NCI-H2171 (cell line): ENCODE results near the gene DDX21.
"Not testable (repeated sequence)": the region's sequence is repeated elsewhere in the genome, so short reads cannot be mapped to it uniquely, and the experiment has no call there.

ENCODE experiments used
- DNase-seq: peaks from one replicate; lab custom pipeline; 2025; lab: John Stamatoyannopoulos, UW

DDX21 gene

DNA sequence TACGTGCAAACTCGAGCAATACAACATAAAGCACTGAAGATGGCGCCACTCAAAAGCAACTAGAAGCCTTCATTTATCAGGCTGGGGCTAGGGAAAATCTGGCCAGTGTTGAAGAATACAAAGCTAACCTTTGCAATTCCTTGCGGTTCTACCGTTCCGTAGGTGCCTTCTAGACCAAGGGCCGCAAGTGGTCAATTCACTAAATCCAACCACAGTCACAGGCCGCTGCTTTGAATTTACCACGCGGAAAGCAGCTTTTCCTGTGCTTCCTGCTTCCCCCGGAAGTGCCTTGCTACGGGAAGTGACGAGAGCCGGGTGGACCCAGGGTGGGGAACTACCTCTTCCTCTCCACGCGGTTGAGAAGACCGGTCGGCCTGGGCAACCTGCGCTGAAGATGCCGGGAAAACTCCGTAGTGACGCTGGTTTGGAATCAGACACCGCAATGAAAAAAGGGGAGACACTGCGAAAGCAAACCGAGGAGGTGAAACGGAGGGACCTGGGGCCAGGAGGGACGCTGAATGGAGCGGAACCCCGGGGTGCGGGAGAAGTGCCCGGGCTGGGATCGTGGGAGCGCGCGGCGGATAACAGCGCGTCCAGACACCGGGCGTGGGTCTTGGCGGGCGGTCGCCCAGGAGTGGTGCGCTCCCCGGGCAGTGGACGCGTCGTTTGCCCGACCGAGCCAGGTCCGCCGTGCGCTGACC, at the start of gene DDX21:
Gene DDX21 (plus strand): TSS at position 339 of the 701 bp plus-strand sequence. CDS start 56 bp downstream, at position 395.
- peak; percentile 66 for DNase-seq

- no peak for DNase-seq
These were observed 31.4 kb upstream of the DDX21 start for GRCh38 chr10:68924593-68924992.

- DNase-seq = no peak
These were observed 30.5 kb upstream of the DDX21 start for GRCh38 chr10:68925489-68925888.

DNA sequence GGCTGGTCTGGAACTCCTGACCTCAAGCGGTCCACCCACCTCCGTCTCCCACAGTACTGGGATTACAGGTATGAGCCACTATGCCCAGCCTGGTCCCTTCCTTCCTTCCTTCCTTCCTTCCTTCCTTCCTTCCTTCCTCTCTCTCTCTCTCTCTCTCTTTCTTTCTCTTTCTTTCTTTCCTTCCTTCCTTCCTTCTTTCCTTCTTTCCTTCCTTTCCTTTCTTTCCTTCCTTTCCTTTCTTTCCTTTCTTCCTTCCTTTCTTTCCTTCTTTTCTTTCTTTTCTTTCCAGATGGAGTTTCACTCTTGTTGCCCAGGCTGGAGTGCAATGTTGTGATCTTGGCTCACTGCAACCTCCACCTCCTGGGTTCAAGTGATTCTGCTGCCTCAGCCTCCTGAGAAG, 26.8 kb upstream of the DDX21 start:
- DNase-seq = not testable (repeated sequence)

- DNase-seq = not testable (repeated sequence)
These were observed 26.1 kb upstream of the DDX21 start for GRCh38 chr10:68929888-68930287.

DNA sequence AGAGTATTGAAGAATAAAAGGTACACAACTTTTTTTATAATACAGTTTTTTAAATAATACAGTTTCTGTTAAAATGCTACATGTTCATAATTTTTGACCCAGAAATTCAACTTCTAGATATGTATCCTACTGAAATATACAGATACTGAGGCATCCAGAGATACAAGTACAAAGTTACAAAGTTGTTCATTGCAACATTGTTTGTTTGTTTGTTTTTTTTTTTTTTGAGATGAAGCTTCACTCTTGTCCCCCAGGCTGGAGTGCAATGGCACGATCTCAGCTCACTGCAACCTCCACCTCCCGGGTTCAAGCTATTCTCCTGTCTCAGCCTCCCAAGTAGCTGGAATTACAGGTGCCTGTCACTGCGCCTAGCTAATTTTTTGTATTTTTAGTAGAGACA, 23.1 kb upstream of the DDX21 start:
- DNase-seq = not testable (repeated sequence)

DNA sequence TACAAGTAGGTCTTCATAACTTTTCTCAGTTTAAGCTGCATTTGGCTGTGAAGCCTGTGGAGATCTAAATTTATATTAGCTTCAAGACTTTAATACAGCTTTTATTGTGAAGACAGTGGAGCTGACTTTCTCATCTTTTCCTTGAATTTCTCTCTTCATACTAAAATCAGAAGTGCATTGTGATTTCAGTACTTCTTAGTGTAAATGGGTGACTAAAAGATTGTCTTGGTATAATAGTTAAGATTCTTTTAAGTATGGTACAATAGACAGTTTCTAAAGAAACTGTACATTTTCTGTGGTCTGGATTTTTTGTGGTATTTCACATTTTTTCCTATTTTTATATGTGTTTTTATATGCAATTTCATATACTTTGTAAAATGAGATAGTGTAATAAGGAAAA, 21.0 kb upstream of the DDX21 start:
- no peak for DNase-seq

DNA sequence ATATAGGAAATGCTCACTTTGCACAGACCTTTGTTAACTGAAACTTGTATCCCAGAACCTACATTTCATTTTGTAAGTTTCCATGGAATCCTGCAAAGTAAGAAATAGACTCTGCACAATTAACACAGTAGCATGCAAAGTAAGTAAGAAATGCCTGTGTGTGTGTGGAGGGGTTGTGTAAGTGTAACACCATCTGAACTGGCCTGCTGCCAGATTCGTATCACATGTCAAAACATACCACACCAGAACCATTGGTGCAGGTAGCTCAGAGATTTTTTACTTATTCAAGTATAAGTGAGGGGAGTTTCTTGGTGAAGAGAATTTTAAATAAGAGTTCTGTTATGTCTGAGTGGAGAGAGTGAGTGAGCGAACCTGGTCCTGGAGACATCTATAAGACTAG, 17.9 kb upstream of the DDX21 start:
- DNase-seq = peak; percentile 1

DNA sequence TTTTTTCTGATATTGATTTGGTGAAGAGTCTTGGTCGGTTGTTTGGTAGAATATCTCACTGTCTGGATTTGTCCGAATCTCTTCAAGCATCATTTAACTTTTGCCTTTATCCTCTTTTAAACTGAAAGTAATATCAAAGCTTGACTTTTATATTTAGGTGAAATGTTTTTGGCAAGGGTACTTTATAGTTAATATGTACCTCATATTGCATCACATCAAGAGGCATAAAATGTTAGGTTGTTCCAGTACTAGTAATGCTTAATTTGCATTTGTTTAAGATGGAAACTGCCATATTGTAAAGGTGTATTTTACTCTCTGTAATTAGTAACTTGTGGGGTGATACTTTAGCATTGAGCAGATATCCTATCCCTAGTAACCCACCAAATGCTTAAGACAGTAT, 17.1 kb upstream of the DDX21 start:
- DNase-seq = no peak

GRCh38 chr10:68940917-68941316, 15.1 kb upstream of the DDX21 start:
- DNase-seq = not testable (repeated sequence)

DNA sequence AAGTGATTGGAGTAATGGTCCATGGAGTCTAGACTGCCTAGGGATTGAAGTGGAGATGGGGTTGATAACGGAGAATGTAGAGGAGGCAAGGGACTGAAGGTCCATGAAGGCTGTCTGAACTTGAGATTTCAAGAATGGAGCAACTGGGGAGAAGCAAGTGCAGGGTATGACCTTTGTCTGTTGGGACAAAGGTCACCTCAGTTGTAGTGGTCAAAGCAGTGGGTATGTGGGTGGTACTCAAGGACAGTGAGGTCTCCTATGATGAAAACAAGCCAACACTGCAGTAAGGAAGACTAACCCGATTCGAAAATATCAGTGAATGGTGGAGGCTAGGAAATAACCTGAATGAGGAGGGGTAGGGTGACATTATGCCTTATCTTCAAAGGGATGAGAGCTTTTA, 5.4 kb upstream of the DDX21 start:
- DNase-seq = no peak

GRCh38 chr10:68954904-68955303, 1.1 kb upstream of the DDX21 start:
- DNase-seq = no peak

DNA sequence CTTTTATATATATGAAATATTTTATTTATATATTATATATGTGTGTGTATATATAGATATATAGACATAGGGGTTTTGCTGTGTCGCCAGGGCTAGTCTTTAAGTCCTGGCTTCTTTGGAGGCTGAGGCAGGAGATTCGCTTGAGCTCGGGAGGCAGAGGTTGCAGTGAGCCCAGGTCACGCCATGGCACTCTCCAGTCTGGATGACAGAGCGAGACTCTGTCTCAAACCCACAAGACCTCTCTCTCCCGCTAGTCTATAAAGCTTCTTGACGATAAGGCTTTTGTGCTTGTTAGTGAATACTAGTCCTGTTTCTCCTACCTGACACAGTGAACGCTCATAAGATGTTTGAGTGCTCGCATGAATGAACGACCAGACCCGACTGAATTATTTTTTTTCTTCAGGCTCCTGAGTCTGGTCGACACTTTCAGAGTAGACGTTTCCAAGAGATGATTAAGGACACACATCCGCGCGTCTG, 577 bp upstream of the DDX21 start:
- DNase-seq = no peak

DNA sequence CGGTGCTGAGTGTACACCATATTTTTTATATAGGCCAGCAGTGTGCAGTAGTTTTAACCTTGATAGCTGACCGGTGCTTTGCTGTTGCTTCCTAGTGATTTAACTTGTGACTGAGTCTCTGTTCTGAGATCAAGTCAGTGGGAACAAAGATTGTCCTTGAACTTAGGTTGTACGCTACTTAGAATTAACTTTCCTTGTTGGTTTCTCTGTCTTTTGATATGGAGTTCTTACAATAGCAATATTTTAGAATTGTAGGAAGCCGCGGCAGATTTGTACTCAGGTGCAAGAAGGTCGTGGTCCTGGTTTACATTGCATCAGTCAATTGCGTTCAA, 1.3 kb downstream of the DDX21 start:
- no peak for DNase-seq

GRCh38 chr10:68957654-68958053, 1.7 kb downstream of the DDX21 start:
- DNase-seq = no peak

DNA sequence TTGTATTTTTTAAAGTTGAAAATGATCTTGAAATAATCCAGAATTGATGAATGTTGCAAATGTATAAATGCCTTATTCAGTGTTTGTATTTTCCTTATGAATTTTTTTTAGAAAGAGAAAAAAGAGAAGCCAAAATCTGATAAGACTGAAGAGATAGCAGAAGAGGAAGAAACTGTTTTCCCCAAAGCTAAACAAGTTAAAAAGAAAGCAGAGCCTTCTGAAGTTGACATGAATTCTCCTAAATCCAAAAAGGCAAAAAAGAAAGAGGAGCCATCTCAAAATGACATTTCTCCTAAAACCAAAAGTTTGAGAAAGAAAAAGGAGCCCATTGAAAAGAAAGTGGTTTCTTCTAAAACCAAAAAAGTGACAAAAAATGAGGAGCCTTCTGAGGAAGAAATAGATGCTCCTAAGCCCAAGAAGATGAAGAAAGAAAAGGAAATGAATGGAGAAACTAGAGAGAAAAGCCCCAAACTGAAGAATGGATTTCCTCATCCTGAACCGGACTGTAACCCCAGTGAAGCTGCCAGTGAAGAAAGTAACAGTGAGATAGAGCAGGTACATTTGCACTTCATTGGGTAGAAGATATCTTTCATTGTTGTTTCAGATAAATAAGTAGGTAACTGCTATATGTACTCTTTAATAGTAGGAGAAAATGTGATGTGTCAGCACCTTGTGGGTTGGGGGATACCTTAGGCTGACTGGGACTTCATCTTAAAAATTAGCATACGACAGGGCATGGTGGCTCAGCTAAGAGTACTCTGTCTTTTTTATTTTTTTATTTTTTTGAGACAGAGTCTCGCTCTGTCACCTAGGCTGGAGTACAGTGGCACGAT, 3.9 kb downstream of the DDX21 start:
- no peak for DNase-seq

- no peak for DNase-seq
These were observed 7.2 kb downstream of the DDX21 start for GRCh38 chr10:68963151-68963550.

DNA sequence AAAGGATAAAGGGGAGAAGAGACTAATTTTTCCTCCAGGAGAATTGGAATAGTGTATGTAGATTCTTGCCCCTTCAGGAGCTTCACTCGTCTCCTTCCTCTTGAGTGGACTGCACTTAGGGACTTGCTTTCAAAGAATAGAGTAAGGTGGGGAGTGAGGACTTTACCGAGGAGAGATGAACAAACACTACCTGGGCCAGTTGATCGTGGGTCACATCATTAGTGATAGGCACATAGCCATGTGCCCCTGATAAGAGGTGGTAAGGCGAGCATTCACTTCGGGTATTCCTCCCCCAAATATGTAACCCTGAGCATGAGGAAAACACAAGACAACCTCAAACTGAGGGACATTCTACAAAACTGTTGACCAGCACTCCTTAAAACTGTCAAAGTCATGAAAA, 18.0 kb downstream of the DDX21 start:
- no peak for DNase-seq

DNA sequence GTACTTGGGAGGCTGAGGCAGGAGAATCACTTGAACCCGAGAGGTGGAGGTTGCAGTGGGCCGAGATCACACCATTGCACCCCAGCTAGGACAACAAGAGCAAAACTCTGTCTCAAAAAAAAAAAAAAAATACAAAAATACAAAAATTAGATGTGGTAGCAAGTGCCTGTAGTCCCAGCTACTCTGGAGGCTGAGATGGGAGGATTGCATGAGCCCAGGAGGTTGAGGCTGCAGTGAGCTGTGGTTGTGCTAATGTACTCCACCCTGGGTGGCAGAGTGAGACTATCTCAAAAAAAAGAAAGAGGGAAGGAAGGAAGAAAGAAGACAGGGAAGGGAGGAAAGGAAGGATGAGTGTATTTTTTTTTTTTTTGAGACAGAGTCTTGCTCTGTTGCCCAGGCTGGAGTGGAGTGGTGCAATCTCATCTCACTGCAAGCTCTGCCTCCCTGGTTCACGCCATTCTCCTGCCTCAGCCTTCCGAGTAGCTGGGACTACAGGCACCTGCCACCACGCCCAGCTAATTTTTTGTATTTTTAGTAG, 20.0 kb downstream of the DDX21 start:
- not testable (repeated sequence) for DNase-seq

DNA sequence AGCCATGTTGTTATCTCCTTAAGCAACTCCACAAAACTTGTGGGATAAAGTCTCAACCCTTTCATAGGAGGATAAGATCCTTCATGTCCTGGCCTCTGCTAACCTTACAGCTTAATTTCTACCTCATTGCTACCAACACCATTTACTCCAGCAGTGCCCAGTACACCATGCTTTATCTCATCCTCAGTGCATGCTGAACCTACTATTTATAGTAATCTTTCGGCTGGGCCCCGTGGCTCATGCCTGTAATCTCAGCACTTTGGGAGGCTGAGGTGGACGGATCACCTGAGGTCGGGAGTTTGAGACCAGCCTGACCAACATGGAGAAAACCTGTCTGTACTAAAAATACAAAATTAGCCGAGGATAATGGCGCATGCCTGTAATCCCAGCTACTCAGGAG, 23.8 kb downstream of the DDX21 start:
- not testable (repeated sequence) for DNase-seq

DNA sequence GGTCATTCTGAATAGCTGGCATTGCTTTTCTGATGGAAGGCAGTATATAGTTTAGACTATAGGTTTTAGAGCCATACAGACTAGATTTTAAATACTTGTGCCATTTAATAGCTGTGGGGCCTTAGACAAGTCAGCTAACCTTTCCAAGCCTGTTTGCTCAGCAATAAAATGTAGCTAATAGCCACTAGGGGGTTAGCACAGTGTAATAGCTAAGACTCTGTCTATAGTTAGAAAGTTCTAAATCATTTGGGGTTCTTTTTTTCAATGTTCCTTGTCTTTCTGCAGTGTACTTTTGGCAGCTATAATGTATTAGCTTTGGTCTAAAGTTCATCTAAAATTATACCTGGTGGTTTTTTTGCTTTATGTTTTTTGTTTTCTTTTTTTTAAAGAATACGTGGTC, 25.1 kb downstream of the DDX21 start:
- DNase-seq = no peak

DNA sequence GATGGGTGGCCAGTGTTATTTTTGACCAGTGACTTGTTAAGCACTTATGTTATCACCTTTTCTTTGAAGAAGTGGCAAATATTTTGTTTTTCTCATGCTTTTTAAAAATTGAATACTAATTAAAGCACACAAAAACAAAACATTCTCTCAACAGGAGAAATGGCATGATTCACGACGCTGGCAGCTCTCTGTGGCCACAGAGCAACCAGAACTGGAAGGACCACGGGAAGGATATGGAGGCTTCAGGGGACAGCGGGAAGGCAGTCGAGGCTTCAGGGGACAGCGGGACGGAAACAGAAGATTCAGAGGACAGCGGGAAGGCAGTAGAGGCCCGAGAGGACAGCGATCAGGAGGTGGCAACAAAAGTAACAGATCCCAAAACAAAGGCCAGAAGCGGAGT, 26.4 kb downstream of the DDX21 start:
- DNase-seq = no peak

DNA sequence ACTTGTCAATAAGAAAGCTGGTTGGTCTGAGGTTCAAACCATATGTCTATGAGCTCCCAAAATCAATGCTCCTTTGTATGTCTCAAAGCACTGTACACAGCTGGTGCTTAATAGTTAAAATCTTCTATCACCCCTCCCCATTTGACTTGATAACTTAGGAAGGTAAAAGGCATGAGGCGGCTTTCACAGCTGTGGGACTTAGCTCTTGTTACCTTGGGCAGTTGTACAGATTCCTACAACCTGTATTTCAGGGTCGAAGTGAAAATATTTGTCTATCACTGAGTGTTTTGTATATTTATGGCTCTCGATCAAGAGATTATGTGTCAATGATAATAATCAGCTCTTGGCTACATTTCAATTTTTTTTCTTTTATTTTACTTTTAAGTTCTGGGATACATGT, 31.6 kb downstream of the DDX21 start:
- DNase-seq = no peak
